Stimulated activated naive CD4-positive, alpha-beta T cell treated with Interleukin-2 at 50 U/mL for 16 hours (primary cell): Measurements from ENCODE around the gene ABHD2.
"Not testable (repeated sequence)": the region's sequence is repeated elsewhere in the genome, so short reads cannot be mapped to it uniquely, and the experiment has no call there.

Source experiments
- DNase-seq: peaks from one replicate; lab custom pipeline; 2025; lab: John Stamatoyannopoulos, UW

ABHD2 gene

GRCh38 chr15:89120479-89121000, 32.3 kb downstream of the ABHD2 start:
- not testable (repeated sequence) for DNase-seq

- no peak for DNase-seq
These were observed 33.2 kb downstream of the ABHD2 start for GRCh38 chr15:89121414-89121813.

GRCh38 chr15:89122505-89123180, 34.4 kb downstream of the ABHD2 start:
- DNase-seq, result no peak

- no peak for DNase-seq
These were observed 34.9 kb downstream of the ABHD2 start for GRCh38 chr15:89123181-89123525.

GRCh38 chr15:89125088-89125826, 37.0 kb downstream of the ABHD2 start:
- no peak for DNase-seq

GRCh38 chr15:89126009-89126408, 37.8 kb downstream of the ABHD2 start:
- DNase-seq, result no peak

- DNase-seq, result peak; percentile 6
These were observed 38.9 kb downstream of the ABHD2 start for GRCh38 chr15:89127054-89127702.

- DNase-seq, result no peak
These were observed 40.3 kb downstream of the ABHD2 start for GRCh38 chr15:89128320-89129122.

- DNase-seq, result peak; percentile 21
These were observed 41.0 kb downstream of the ABHD2 start for GRCh38 chr15:89129123-89129815.

GRCh38 chr15:89129816-89130134, 41.5 kb downstream of the ABHD2 start:
- DNase-seq, result no peak

GRCh38 chr15:89130201-89130600, 41.9 kb downstream of the ABHD2 start:
- DNase-seq, result no peak

- DNase-seq, result no peak
These were observed 43.5 kb downstream of the ABHD2 start for GRCh38 chr15:89131731-89132130.

GRCh38 chr15:89132611-89133507, 44.6 kb downstream of the ABHD2 start:
- no peak for DNase-seq

- DNase-seq, result not testable (repeated sequence)
These were observed 47.3 kb downstream of the ABHD2 start for GRCh38 chr15:89135387-89136077.

- DNase-seq, result no peak
These were observed 48.0 kb downstream of the ABHD2 start for GRCh38 chr15:89136078-89136806.

GRCh38 chr15:89136818-89137772, 48.8 kb downstream of the ABHD2 start:
- no peak for DNase-seq

GRCh38 chr15:89137926-89138325, 49.7 kb downstream of the ABHD2 start:
- DNase-seq, result no peak

GRCh38 chr15:89138999-89139612, 50.9 kb downstream of the ABHD2 start:
- no peak for DNase-seq
